ENCODE data around the gene GRID2.

DNA sequence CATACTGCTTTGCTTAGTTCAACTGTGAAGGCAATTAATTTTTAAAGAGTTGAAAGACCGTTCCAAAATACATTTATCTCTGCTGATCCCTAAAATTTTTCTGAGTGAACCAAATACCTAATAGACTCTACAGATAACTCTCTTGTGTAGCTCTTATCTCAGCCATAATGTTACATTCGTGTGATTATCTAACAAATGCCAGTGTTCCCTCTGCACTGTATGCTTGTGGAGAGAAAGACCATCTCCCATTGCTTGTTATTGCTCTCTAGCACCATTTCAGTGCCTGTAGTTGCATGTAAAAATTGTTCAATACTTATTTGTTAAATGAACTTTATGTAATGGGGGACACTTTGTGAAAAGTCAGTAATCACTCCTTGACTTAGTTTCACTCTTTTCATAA is 1443.5 kb downstream of the GRID2 start:
- TF ChIP-seq, protein P1, sequence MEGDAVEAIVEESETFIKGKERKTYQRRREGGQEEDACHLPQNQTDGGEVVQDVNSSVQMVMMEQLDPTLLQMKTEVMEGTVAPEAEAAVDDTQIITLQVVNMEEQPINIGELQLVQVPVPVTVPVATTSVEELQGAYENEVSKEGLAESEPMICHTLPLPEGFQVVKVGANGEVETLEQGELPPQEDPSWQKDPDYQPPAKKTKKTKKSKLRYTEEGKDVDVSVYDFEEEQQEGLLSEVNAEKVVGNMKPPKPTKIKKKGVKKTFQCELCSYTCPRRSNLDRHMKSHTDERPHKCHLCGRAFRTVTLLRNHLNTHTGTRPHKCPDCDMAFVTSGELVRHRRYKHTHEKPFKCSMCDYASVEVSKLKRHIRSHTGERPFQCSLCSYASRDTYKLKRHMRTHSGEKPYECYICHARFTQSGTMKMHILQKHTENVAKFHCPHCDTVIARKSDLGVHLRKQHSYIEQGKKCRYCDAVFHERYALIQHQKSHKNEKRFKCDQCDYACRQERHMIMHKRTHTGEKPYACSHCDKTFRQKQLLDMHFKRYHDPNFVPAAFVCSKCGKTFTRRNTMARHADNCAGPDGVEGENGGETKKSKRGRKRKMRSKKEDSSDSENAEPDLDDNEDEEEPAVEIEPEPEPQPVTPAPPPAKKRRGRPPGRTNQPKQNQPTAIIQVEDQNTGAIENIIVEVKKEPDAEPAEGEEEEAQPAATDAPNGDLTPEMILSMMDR (IDR thresholded peaks at IDR 0.05), result no peak
- TF ChIP-seq POLR2A (IDR thresholded peaks at IDR 0.05) (no peak), POLR2AphosphoS5 (IDR thresholded peaks at IDR 0.05) (no peak)

Measured in breast epithelium (tissue), 3 donors.